BLaER1 (cell line): ENCODE data around the gene NR2F2.

Source experiments
- H3K27ac ChIP-seq: shearing (Covaris generic); formaldehyde crosslinking; 2 replicates; pipeline ENCODE4 v1.8.1; 2022
- H3K27me3 ChIP-seq: shearing (Covaris generic); formaldehyde crosslinking; 2 replicates; pipeline ENCODE4 v1.8.1; 2022
- H3K36me3 ChIP-seq: shearing (Covaris generic); formaldehyde crosslinking; 2 replicates; pipeline ENCODE4 v1.8.1; 2022
- H3K4me1 ChIP-seq: shearing (Covaris generic); formaldehyde crosslinking; 2 replicates; pipeline ENCODE4 v1.8.1; 2022
- H3K4me2 ChIP-seq: shearing (Covaris generic); formaldehyde crosslinking; 2 replicates; pipeline ENCODE4 v1.8.1; 2022
- H3K4me3 ChIP-seq: shearing (Covaris generic); formaldehyde crosslinking; 2 replicates; pipeline ENCODE4 v1.8.1; 2022
- H3K9ac ChIP-seq: shearing (Covaris generic); formaldehyde crosslinking; 2 replicates; pipeline ENCODE4 v1.8.1; 2022
- H3K9me3 ChIP-seq: shearing (Covaris generic); formaldehyde crosslinking; 2 replicates; pipeline ENCODE4 v1.8.1; 2022
- H4K20me1 ChIP-seq: shearing (Covaris generic); formaldehyde crosslinking; 2 replicates; pipeline ENCODE4 v1.8.1; 2022
- Cebpa-rat ChIP-seq: shearing (Covaris generic); IDR thresholded peaks from 2 replicates; pipeline ENCODE4 v1.8.1; 2022

Gene NR2F2

DNA sequence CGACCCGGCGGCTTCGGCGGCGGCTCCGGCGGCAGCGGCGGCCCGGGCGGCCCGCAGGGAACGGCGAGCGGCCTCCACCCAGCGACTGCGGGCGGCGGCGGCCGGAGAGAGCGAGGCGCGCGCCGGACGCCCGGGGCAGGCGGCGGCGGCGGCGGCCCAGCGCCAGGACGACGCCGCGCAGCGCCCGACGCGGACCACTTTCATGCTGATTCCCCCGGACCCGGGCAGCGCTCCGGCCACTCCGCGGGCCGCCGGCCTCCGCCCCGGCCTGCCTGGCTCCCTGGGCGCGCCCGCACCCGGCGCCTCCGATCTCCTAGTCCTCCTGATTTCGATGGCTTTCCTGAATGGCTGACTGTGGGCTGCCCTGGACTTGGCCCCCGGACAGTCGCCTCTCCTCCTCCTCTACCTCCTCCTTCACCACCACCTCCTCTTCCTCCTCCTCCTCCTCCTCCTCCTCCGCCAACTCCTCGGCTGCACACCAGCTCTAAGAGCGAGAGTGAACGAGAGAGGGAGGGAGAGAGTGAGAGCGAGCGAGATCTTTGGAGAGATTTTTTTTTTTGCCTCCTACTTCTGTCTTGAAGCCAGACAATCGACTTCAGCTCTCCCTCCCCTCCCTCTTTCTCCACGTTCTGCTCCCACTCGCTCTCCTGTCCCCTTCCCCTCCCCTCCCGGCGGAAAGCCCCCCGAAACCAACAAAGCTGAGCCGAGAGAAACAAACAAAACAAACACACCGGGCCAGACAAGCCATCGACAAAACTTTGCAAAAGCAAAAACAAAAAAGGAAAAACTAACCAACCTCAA lies 844 bp downstream of the NR2F2 start:
- Histone ChIP-seq H3K36me3 (no peaks in the 10 kb centered on the region), H3K27ac (no peak overlapping the region), H3K4me3 (no peak overlapping the region), H3K4me1 (no peaks in the 10 kb centered on the region), H3K9me3 (peaks cover 50% of the 10 kb centered on the region), H3K9ac (no peak overlapping the region), H3K4me2 (no peak overlapping the region), H4K20me1 (peaks cover 53% of the 10 kb centered on the region), H3K27me3 (peaks cover 98% of the 10 kb centered on the region)
- TF ChIP-seq Cebpa-rat = no peak

GRCh38 chr15:96331945-96332636 lies 1.6 kb downstream of the NR2F2 start:
- Histone ChIP-seq H3K4me3 (no peak overlapping the region), H3K36me3 (no peaks in the 10 kb centered on the region), H3K9ac (no peak overlapping the region), H3K9me3 (peaks cover 50% of the 10 kb centered on the region), H3K4me2 (no peak overlapping the region), H3K4me1 (no peaks in the 10 kb centered on the region), H3K27me3 (peaks cover 98% of the 10 kb centered on the region), H3K27ac (no peak overlapping the region), H4K20me1 (peaks cover 53% of the 10 kb centered on the region)
- no peak for TF ChIP-seq Cebpa-rat

DNA sequence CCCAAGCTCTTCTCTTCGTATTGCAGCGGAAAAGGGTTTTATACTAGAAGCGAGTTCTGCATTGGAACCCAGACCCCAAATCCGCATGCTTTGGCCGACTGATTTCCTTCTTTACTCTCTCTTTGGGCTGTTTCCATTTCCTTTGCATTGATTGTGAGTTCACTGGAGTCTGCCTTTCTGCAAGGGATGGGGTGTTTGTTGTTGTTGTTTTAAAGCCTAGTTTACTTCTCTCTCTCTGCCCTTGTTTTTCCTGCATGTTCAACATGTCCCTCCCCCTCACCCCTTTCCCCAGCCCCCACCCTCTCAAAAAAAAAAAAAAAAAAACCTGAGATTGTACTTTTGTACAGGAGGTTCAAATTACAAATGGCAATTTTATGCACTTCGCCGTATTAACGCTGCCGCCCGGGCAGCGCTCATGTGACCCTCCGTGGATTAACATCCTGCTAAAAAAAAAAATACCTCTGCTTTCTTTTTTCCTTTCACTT lies 2.2 kb downstream of the NR2F2 start:
- Histone ChIP-seq H3K4me3 (no peak overlapping the region), H4K20me1 (peaks cover 53% of the 10 kb centered on the region), H3K27me3 (peaks cover 98% of the 10 kb centered on the region), H3K9me3 (peaks cover 50% of the 10 kb centered on the region), H3K4me2 (no peak overlapping the region), H3K36me3 (no peaks in the 10 kb centered on the region), H3K4me1 (no peaks in the 10 kb centered on the region), H3K9ac (no peak overlapping the region), H3K27ac (no peak overlapping the region)
- TF ChIP-seq Cebpa-rat = no peak

GRCh38 chr15:96333131-96334016 lies 2.9 kb downstream of the NR2F2 start:
- Histone ChIP-seq H3K9me3 (peaks cover 50% of the 10 kb centered on the region), H3K4me1 (no peaks in the 10 kb centered on the region), H3K36me3 (no peaks in the 10 kb centered on the region), H4K20me1 (peaks cover 53% of the 10 kb centered on the region), H3K27me3 (peaks cover 98% of the 10 kb centered on the region), H3K9ac (no peak overlapping the region), H3K4me3 (no peak overlapping the region), H3K27ac (no peak overlapping the region), H3K4me2 (no peak overlapping the region)
- TF ChIP-seq Cebpa-rat = no peak

DNA sequence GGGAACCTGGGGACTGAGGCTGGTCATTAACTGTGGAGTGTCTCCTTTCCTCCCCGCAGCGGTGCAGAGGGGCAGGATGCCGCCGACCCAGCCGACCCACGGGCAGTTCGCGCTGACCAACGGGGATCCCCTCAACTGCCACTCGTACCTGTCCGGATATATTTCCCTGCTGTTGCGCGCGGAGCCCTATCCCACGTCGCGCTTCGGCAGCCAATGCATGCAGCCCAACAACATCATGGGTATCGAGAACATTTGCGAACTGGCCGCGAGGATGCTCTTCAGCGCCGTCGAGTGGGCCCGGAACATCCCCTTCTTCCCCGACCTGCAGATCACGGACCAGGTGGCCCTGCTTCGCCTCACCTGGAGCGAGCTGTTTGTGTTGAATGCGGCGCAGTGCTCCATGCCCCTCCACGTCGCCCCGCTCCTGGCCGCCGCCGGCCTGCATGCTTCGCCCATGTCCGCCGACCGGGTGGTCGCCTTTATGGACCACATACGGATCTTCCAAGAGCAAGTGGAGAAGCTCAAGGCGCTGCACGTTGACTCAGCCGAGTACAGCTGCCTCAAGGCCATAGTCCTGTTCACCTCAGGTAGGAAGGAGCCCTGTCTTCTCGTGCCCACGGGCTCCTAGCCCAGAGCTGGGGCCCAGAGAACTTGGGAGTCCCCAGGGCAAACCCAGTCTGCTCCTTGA lies 3.7 kb downstream of the NR2F2 start:
- Histone ChIP-seq H3K9ac (no peak overlapping the region), H3K4me2 (no peak overlapping the region), H3K27me3 (peaks cover 98% of the 10 kb centered on the region), H3K9me3 (peaks cover 50% of the 10 kb centered on the region), H4K20me1 (peaks cover 53% of the 10 kb centered on the region), H3K36me3 (no peaks in the 10 kb centered on the region), H3K4me1 (no peaks in the 10 kb centered on the region), H3K27ac (no peak overlapping the region), H3K4me3 (no peak overlapping the region)
- TF ChIP-seq Cebpa-rat = no peak

DNA sequence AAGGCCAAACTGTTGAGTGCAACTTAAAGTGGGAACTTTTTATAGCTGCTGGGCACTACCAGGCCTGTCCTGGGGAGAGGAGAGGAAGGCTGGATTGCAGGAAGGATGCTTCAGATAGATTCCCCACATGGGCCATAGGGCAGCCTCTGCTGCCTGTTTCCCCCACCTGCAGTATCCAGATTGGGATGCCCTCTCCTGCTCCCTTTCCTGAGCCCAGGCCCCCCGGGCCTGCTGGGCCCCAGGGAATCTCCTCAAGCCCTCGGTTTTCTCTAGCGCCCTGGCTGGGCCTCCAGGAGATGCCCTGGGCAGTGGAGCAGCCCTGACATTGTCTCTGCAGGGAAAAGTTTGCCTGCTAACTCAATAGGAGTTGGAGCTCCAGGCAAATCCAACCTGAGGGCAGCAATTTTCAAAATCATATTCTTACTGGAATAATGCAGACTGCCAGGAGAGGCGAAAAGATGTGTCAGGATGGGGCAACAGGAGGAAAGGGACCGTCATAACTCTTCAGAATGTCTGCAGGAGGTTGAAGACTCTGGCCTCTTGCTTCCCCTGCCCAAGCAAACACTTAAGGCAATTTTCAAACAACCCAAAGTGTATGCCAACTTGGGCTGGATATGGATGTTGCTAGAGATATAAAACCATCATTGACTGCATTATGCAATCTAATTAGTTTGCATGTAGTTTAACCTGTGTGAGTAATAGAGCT lies 4.4 kb downstream of the NR2F2 start:
- Histone ChIP-seq H3K4me1 (no peaks in the 10 kb centered on the region), H4K20me1 (peaks cover 54% of the 10 kb centered on the region), H3K27me3 (peaks cover 98% of the 10 kb centered on the region), H3K9ac (no peak overlapping the region), H3K4me3 (no peak overlapping the region), H3K9me3 (peaks cover 44% of the 10 kb centered on the region), H3K36me3 (no peaks in the 10 kb centered on the region), H3K4me2 (no peak overlapping the region), H3K27ac (no peak overlapping the region)
- TF ChIP-seq Cebpa-rat = no peak

GRCh38 chr15:96335411-96336024 lies 5.0 kb downstream of the NR2F2 start:
- peaks cover 60% of the 10 kb centered on the region for H4K20me1 ChIP-seq
- peaks cover 98% of the 10 kb centered on the region for H3K27me3 ChIP-seq
- no peaks in the 10 kb centered on the region for H3K4me1 ChIP-seq
- no peak for TF ChIP-seq Cebpa-rat
- no peak overlapping the region for H3K4me2 ChIP-seq
- peaks cover 39% of the 10 kb centered on the region for H3K9me3 ChIP-seq
- H3K9ac ChIP-seq = no peak overlapping the region
- no peak overlapping the region for H3K4me3 ChIP-seq
- H3K27ac ChIP-seq = no peak overlapping the region
- H3K36me3 ChIP-seq = no peaks in the 10 kb centered on the region

- Histone ChIP-seq H3K4me3 (no peak overlapping the region), H3K9me3 (peaks cover 33% of the 10 kb centered on the region), H3K36me3 (no peaks in the 10 kb centered on the region), H3K27ac (no peak overlapping the region), H3K27me3 (peaks cover 98% of the 10 kb centered on the region), H3K9ac (no peak overlapping the region), H3K4me1 (no peaks in the 10 kb centered on the region), H4K20me1 (peaks cover 65% of the 10 kb centered on the region), H3K4me2 (no peak overlapping the region)
- TF ChIP-seq Cebpa-rat = no peak
Measured at GRCh38 chr15:96336108-96336595, 5.7 kb downstream of the NR2F2 start.
